NT2/D1 (cell line): ENCODE data around the gene KBTBD13.

ENCODE experiments used
- DNase-seq: peaks from one replicate; pipeline ENCODE4 v3.0.0-alpha.2; 2011; ENCODE audit warnings: low read depth, low spot score
- H3K27me3 ChIP-seq: 2 replicates; pipeline ENCODE4 v1.6.0; 2011; ENCODE audit warnings: mild to moderate bottlenecking; ENCODE audit not compliant: insufficient read length, insufficient read depth
- H3K36me3 ChIP-seq: 2 replicates; pipeline ENCODE4 v1.6.1; 2011; ENCODE audit warnings: mild to moderate bottlenecking, low read length, mixed read lengths; ENCODE audit not compliant: insufficient read depth, insufficient read length
- H3K4me1 ChIP-seq: 2 replicates; pipeline ENCODE4 v1.5.1; 2011; ENCODE audit not compliant: insufficient read depth, insufficient read length
- H3K4me3 ChIP-seq: 2 replicates; pipeline ENCODE4 v1.5.1; 2011; ENCODE audit warnings: low read depth; ENCODE audit not compliant: insufficient read length
- H3K9ac ChIP-seq: 2 replicates; pipeline ENCODE4 v1.6.0; 2011; ENCODE audit warnings: low read depth; ENCODE audit not compliant: insufficient read length
- H3K9me3 ChIP-seq: 2 replicates; pipeline ENCODE4 v1.5.1; 2011; ENCODE audit warnings: mild to moderate bottlenecking, low read length; ENCODE audit not compliant: insufficient read depth
- SUZ12 ChIP-seq: IDR thresholded peaks from 2 replicates; pipeline ENCODE4 v1.6.1; 2011; ENCODE audit not compliant: insufficient read length, insufficient read depth; ENCODE audit errors: extremely low read depth
- YY1 ChIP-seq: IDR thresholded peaks from 2 replicates; pipeline ENCODE4 v1.6.1; 2011; ENCODE audit not compliant: insufficient read length, insufficient read depth
- ZNF274 ChIP-seq: IDR thresholded peaks from 2 replicates; pipeline ENCODE4 v1.6.1; 2011; ENCODE audit warnings: mild to moderate bottlenecking, low read depth, low read length

Gene KBTBD13

GRCh38 chr15:65102912-65103311, 26.4 kb downstream of the KBTBD13 start:
- TF ChIP-seq ZNF274 (no peak), YY1 (no peak), SUZ12 (no peak)
- no peak overlapping the region for H3K9ac ChIP-seq

GRCh38 chr15:65105038-65105437, 28.5 kb downstream of the KBTBD13 start:
- no peak for DNase-seq
- H3K36me3 ChIP-seq: peaks cover 3% of the 10 kb centered on the region
- no peaks in the 10 kb centered on the region for H3K4me1 ChIP-seq
- H3K9me3 ChIP-seq: no peaks in the 10 kb centered on the region
- TF ChIP-seq YY1 (no peak), SUZ12 (no peak), ZNF274 (no peak)
- H3K4me3 ChIP-seq: no peak overlapping the region
- peaks cover 14% of the 10 kb centered on the region for H3K27me3 ChIP-seq
- H3K9ac ChIP-seq: no peak overlapping the region

More at GRCh38 chr15:65102912-65103311, 26.4 kb downstream of the KBTBD13 start:
- Histone ChIP-seq H3K27me3 (peaks cover 14% of the 10 kb centered on the region), H3K4me3 (no peak overlapping the region), H3K36me3 (peaks cover 19% of the 10 kb centered on the region), H3K4me1 (no peaks in the 10 kb centered on the region), H3K9me3 (no peaks in the 10 kb centered on the region)
- DNase-seq: no peak

GRCh38 chr15:65106011-65106590, 29.6 kb downstream of the KBTBD13 start:
- DNase-seq: no peak
- no peak for TF ChIP-seq ZNF274
- no peak for TF ChIP-seq YY1
- no peak for TF ChIP-seq SUZ12
- no peaks in the 10 kb centered on the region for H3K4me1 ChIP-seq
- peaks cover 3% of the 10 kb centered on the region for H3K36me3 ChIP-seq
- H3K27me3 ChIP-seq: peaks cover 14% of the 10 kb centered on the region
- no peak overlapping the region for H3K4me3 ChIP-seq
- no peak overlapping the region for H3K9ac ChIP-seq
- H3K9me3 ChIP-seq: no peaks in the 10 kb centered on the region

- no peaks in the 10 kb centered on the region for H3K27me3 ChIP-seq
- H3K4me1 ChIP-seq: no peaks in the 10 kb centered on the region
- peaks cover 12% of the 10 kb centered on the region for H3K36me3 ChIP-seq
- H3K9me3 ChIP-seq: no peaks in the 10 kb centered on the region
- no peak for DNase-seq
- no peak overlapping the region for H3K4me3 ChIP-seq
- TF ChIP-seq SUZ12: no peak
- TF ChIP-seq ZNF274: no peak
- no peak for TF ChIP-seq YY1
- no peak overlapping the region for H3K9ac ChIP-seq
Observed at GRCh38 chr15:65110676-65111292, 34.2 kb downstream of the KBTBD13 start.

GRCh38 chr15:65115086-65115485, 38.5 kb downstream of the KBTBD13 start, which contains the start of gene UBAP1L:
Gene UBAP1L (minus strand): TSS chr15:65115200. CDS start chr15:65106215, 8,985 bp downstream.
- Histone ChIP-seq H3K36me3 (peaks cover 37% of the 10 kb centered on the region), H3K9ac (no peak within 1 kb of the TSS), H3K9me3 (no peaks in the 10 kb centered on the region), H3K4me3 (no peak within 1 kb of the TSS), H3K27me3 (no peaks in the 10 kb centered on the region), H3K4me1 (no peaks in the 10 kb centered on the region)
- no peak for DNase-seq
- TF ChIP-seq ZNF274: no peak
- no peak for TF ChIP-seq YY1
- no peak for TF ChIP-seq SUZ12

- Histone ChIP-seq H3K4me3 (no peak overlapping the region), H3K9me3 (no peaks in the 10 kb centered on the region), H3K36me3 (peaks cover 39% of the 10 kb centered on the region), H3K27me3 (no peaks in the 10 kb centered on the region), H3K4me1 (no peaks in the 10 kb centered on the region), H3K9ac (no peak overlapping the region)
- no peak for TF ChIP-seq YY1
- TF ChIP-seq ZNF274: no peak
- TF ChIP-seq SUZ12: no peak
- DNase-seq: no peak
Observed at GRCh38 chr15:65115542-65115941, 39.0 kb downstream of the KBTBD13 start.
